Stimulated activated CD4-positive, alpha-beta T cell treated with anti-CD3 and anti-CD28 coated beads, TNF-alpha, amount 100 ng/mL, for 4 hours (primary cell): ENCODE results near the gene ASB10.

Experiments used
- DNase-seq, 3 experiments: peaks; one replicate each; pipeline ENCODE4 v3.0.0-alpha.2; 2020; ENCODE audit warnings: low read depth in 3 of 3

Gene ASB10

GRCh38 chr7:151187409-151188251 lies 580 bp upstream of the ASB10 start:
- DNase-seq = no peak

GRCh38 chr7:151185762-151186639 lies 1.0 kb downstream of the ASB10 start:
- DNase-seq = no peak

GRCh38 chr7:151181011-151181431 lies 6.0 kb downstream of the ASB10 start:
- no peak for DNase-seq

GRCh38 chr7:151179946-151180345 lies 7.1 kb downstream of the ASB10 start:
- DNase-seq = no peak

- no peak for DNase-seq
These were observed 7.7 kb downstream of the ASB10 start for GRCh38 chr7:151179287-151179860.

GRCh38 chr7:151178831-151179230 lies 8.2 kb downstream of the ASB10 start:
- DNase-seq = no peak

GRCh38 chr7:151178236-151178635 lies 8.8 kb downstream of the ASB10 start:
- DNase-seq = no peak

GRCh38 chr7:151177310-151177709 lies 9.7 kb downstream of the ASB10 start:
- DNase-seq = no peak

GRCh38 chr7:151176401-151176800 lies 10.6 kb downstream of the ASB10 start:
- no peak for DNase-seq

GRCh38 chr7:151175793-151176311 lies 11.2 kb downstream of the ASB10 start:
- no peak for DNase-seq

GRCh38 chr7:151175047-151175792 lies 11.8 kb downstream of the ASB10 start:
- no peak for DNase-seq

- no peak for DNase-seq
These were observed 12.6 kb downstream of the ASB10 start for GRCh38 chr7:151174246-151175046.

GRCh38 chr7:151173386-151174245 lies 13.4 kb downstream of the ASB10 start:
- no peak for DNase-seq

GRCh38 chr7:151172273-151173141 lies 14.5 kb downstream of the ASB10 start:
- peak; percentile 56 to 67 (median 66) for DNase-seq

GRCh38 chr7:151168787-151169162 lies 18.3 kb downstream of the ASB10 start:
- DNase-seq = no peak

- DNase-seq = peak; percentile 17 to 45 (median 20)
These were observed 18.9 kb downstream of the ASB10 start for GRCh38 chr7:151168003-151168786.

GRCh38 chr7:151167197-151167961 lies 19.7 kb downstream of the ASB10 start, which contains the start of gene GBX1:
GBX1 (minus strand) TSS chr7:151167694; CDS start chr7:151167548, 146 bp downstream.
- no peak for DNase-seq
